Measurements from ENCODE around the gene MACF1. TPM values are rescaled to one million over a fixed set of nuclear protein-coding genes. Genes with fewer than 3 reads are reported as not detected.
"Not testable (repeated sequence)": the region's sequence is repeated elsewhere in the genome, so short reads cannot be mapped to it uniquely, and the experiment has no call there.

The MACF1 gene
- total and polyA plus RNA-seq, 8 donors = 16.8 to 662 (median 236) TPM

DNA sequence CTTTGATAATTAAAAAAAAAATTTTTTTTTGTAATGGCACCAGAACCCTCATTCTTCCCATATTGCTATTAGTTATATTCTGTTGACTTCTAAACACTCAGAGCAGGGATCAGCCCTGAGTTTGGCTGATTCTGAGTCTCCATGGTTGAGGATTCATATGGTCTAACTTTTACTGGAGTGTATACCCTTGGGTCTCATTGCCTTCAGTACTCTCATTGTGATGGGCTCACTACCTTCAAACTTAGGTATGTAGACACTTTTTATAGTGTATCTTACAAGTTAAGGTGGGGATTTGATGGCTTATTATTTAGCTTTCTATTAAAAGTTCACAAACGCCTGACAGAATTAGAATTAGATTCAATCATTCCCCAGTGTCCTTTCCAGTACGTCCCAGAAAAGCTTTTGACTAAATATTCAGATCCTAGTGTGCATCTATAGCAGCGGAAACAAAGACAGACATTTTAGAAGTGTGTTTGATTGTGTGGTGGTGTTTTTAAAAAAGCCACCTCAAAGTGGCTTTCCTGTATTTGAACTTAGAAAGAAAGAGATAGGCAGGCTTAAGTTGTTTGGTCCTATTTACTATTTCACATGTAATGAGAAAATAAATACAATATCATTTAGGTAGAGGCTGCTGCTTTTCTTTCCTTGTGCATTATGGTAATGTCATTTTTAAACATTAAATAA, 1.4 kb downstream of the MACF1 start:
- TF ChIP-seq, protein P1, sequence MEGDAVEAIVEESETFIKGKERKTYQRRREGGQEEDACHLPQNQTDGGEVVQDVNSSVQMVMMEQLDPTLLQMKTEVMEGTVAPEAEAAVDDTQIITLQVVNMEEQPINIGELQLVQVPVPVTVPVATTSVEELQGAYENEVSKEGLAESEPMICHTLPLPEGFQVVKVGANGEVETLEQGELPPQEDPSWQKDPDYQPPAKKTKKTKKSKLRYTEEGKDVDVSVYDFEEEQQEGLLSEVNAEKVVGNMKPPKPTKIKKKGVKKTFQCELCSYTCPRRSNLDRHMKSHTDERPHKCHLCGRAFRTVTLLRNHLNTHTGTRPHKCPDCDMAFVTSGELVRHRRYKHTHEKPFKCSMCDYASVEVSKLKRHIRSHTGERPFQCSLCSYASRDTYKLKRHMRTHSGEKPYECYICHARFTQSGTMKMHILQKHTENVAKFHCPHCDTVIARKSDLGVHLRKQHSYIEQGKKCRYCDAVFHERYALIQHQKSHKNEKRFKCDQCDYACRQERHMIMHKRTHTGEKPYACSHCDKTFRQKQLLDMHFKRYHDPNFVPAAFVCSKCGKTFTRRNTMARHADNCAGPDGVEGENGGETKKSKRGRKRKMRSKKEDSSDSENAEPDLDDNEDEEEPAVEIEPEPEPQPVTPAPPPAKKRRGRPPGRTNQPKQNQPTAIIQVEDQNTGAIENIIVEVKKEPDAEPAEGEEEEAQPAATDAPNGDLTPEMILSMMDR (IDR thresholded peaks at IDR 0.05) = no peak
- TF ChIP-seq EP300 (IDR thresholded peaks at IDR 0.05) (no peak), POLR2A (IDR thresholded peaks at IDR 0.05) (no peak), POLR2AphosphoS5 (IDR thresholded peaks at IDR 0.05) (no peak)
- Histone ChIP-seq H3K4me3 (peak overlapping the region; percentile 30 to 40 (median 34)), H3K9me3 (no peaks in the 10 kb centered on the region), H3K4me1 (peaks cover 11 to 65% (median 35%) of the 10 kb centered on the region in 4 donors), H3K36me3 (peaks cover 0 to 3% (median 0%) of the 10 kb centered on the region in 4 donors), H3K27me3 (no peaks in the 10 kb centered on the region), H3K27ac (peak overlapping the region in 4 of 5 donors; percentile 88 to 91 (median 90))
- WGBS, 5 donors = 29 to 43% (median 36%) methylated on average over 3 of the region's 3 CpGs
- peak in 1 of 2 donors; percentile 22 for DNase-seq
- intact Hi-C loops (cut with DNase I; ENCODE audit: low total_unique reads) = no loop called here

GRCh38 chr1:39208360-39208759, 3.9 kb downstream of the MACF1 start:
- intact Hi-C loops (cut with DNase I; ENCODE audit: low total_unique reads); DNase-seq; H3K4me3 ChIP-seq; H3K9me3 ChIP-seq; H3K36me3 ChIP-seq; H3K27me3 ChIP-seq: not testable (repeated sequence)
- H3K27ac ChIP-seq = peak overlapping the region in 2 of 5 donors; percentile 7 to 91
- H3K4me1 ChIP-seq = peaks cover 19 to 72% (median 38%) of the 10 kb centered on the region in 4 donors
- WGBS, 5 donors = 86 to 95% (median 94%) methylated on average over 12 of the region's 12 CpGs

DNA sequence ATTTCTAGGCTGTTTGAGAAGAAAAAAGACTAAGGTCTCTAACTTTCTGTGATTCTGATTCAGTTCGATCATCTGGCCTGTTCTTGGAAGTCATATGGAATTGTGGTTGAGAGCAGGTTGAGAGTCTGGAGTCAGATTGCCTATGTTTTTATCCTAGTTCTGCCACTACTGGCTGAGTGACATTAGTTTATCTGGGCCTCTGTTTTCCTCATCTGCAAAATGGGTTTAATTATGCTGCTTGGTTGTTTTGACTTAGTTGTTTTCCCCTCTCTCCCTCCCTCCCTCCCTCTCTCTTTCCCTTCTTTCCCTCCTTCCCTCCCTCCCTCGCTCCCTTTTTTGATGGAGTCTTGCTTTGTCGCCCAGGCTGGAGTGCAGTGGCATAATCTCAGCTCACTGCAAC, 6.2 kb downstream of the MACF1 start:
- intact Hi-C loops (cut with DNase I; ENCODE audit: low total_unique reads) = no loop called here
- TF ChIP-seq, protein P1 (IDR thresholded peaks at IDR 0.05) = no peak
- TF ChIP-seq POLR2A (IDR thresholded peaks at IDR 0.05) (no peak), POLR2AphosphoS5 (IDR thresholded peaks at IDR 0.05) (no peak), EP300 (IDR thresholded peaks at IDR 0.05) (no peak)
- Histone ChIP-seq H3K36me3 (peaks cover 0 to 3% (median 0%) of the 10 kb centered on the region in 4 donors), H3K9me3 (no peaks in the 10 kb centered on the region), H3K27me3 (no peaks in the 10 kb centered on the region), H3K27ac (no peak overlapping the region), H3K4me1 (peaks cover 26 to 76% (median 47%) of the 10 kb centered on the region in 4 donors), H3K4me3 (no peak overlapping the region)
- 94 to 100% (median 98%) methylated on average over 3 of the region's 3 CpGs for WGBS, 5 donors
- DNase-seq = no peak

DNA sequence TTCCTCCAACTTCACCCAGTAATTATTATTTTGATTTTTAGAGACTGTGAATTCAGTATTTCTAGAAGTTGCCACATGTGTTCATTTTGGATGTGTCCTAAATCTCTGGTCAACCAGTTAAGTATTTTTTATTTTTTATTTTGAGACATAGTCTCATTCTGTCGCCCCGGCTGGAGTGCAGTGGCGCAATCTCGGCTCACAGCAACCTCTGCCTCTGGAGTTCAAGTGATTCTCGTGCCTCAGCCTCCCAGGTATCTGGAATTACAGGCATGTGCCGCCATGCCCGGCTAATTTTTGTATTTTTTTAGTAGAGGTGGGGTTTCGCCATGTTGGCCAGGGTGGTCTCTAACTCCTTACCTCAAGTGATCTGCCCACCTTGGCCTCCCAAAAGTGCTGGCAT, 8.0 kb downstream of the MACF1 start:
- no peaks in the 10 kb centered on the region for H3K27me3 ChIP-seq
- peaks cover 30 to 76% (median 50%) of the 10 kb centered on the region in 4 donors for H3K4me1 ChIP-seq
- H3K36me3 ChIP-seq = peaks cover 0 to 3% (median 0%) of the 10 kb centered on the region in 4 donors
- no peak for TF ChIP-seq POLR2A (IDR thresholded peaks at IDR 0.05)
- TF ChIP-seq POLR2AphosphoS5 (IDR thresholded peaks at IDR 0.05) = no peak
- TF ChIP-seq, protein P1 (IDR thresholded peaks at IDR 0.05) = no peak
- TF ChIP-seq EP300 (IDR thresholded peaks at IDR 0.05) = no peak
- intact Hi-C loops (cut with DNase I; ENCODE audit: low total_unique reads) = no loop called here
- H3K4me3 ChIP-seq = no peak overlapping the region
- no peaks in the 10 kb centered on the region for H3K9me3 ChIP-seq
- DNase-seq = no peak
- no peak overlapping the region for H3K27ac ChIP-seq
- 86 to 97% (median 94%) methylated on average over 8 of the region's 8 CpGs for WGBS, 5 donors

GRCh38 chr1:39213511-39214002, 9.1 kb downstream of the MACF1 start:
- Histone ChIP-seq H3K4me3 (no peak overlapping the region), H3K27me3 (no peaks in the 10 kb centered on the region), H3K9me3 (no peaks in the 10 kb centered on the region), H3K36me3 (peaks cover 0 to 2% (median 0%) of the 10 kb centered on the region in 4 donors), H3K27ac (peak overlapping the region; percentile 16 to 81 (median 73)), H3K4me1 (peaks cover 30 to 75% (median 51%) of the 10 kb centered on the region in 4 donors)
- WGBS, 5 donors = 38 to 56% (median 49%) methylated on average over 7 of the region's 7 CpGs
- intact Hi-C loops (cut with DNase I; ENCODE audit: low total_unique reads) = no loop called here
- DNase-seq = no peak
- no peak for TF ChIP-seq POLR2A (IDR thresholded peaks at IDR 0.05)
- TF ChIP-seq, protein P1 (IDR thresholded peaks at IDR 0.05) = no peak
- no peak for TF ChIP-seq POLR2AphosphoS5 (IDR thresholded peaks at IDR 0.05)
- no peak for TF ChIP-seq EP300 (IDR thresholded peaks at IDR 0.05)
